ENCODE results near the gene RAP2A.

RAP2A gene

GRCh38 chr13:97446448-97446847 is 12.5 kb downstream of the RAP2A start:
- Histone ChIP-seq H3K9me3 (ENCODE audit: low read depth, low read length) (no peaks in the 10 kb centered on the region), H3K27ac (no peak overlapping the region), H3K9ac (ENCODE audit: insufficient read length) (no peak overlapping the region), H3K4me3 (no peak overlapping the region), H3K36me3 (ENCODE audit: insufficient read depth, low read length) (no peaks in the 10 kb centered on the region)
- TF ChIP-seq FOXP2 (optimal IDR thresholded peaks at IDR 0.05; ENCODE audit: control extremely low read depth, extremely low read length, insufficient read depth) (no peak), POLR2AphosphoS5 (IDR thresholded peaks at IDR 0.05; ENCODE audit: borderline replicate concordance, low read depth, low read length) (no peak), EZH2 (IDR thresholded peaks at IDR 0.05) (no peak)
- DNase-seq (ENCODE audit: low read depth, low spot score): no peak

- no peak overlapping the region for H3K27ac ChIP-seq
- TF ChIP-seq POLR2AphosphoS5 (IDR thresholded peaks at IDR 0.05; ENCODE audit: borderline replicate concordance, low read depth, low read length) (no peak), EZH2 (IDR thresholded peaks at IDR 0.05) (no peak), FOXP2 (optimal IDR thresholded peaks at IDR 0.05; ENCODE audit: control extremely low read depth, extremely low read length, insufficient read depth) (no peak)
- no peaks in the 10 kb centered on the region for H3K36me3 ChIP-seq (ENCODE audit: insufficient read depth, low read length)
- DNase-seq (ENCODE audit: low read depth, low spot score): no peak
- H3K4me3 ChIP-seq: no peak overlapping the region
- H3K9ac ChIP-seq (ENCODE audit: insufficient read length): no peak overlapping the region
- H3K9me3 ChIP-seq (ENCODE audit: low read depth, low read length): no peaks in the 10 kb centered on the region
Measured at GRCh38 chr13:97448503-97449251, 14.7 kb downstream of the RAP2A start.

DNA sequence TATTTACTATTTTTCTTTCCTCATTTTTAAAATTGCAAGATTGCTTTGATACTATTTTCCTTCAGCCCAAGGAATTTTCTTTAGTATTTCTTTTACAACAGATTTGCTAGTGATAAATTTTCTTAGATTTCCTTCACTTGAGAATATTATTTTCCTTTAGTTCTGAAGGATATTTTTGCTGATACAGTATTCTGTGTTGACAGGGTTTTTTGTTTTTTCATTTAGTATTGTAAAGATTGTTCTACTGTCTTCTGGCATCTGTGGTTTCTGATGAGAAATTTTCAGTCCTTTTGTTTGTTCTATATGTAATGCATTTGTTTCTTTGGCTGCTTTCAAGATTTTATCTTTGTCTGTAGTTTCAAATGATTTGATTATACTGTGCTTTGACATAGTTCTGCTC is 20.7 kb downstream of the RAP2A start:
- Histone ChIP-seq H3K9ac (ENCODE audit: insufficient read length) (no peak overlapping the region), H3K9me3 (ENCODE audit: low read depth, low read length) (no peaks in the 10 kb centered on the region), H3K27ac (no peak overlapping the region), H3K36me3 (ENCODE audit: insufficient read depth, low read length) (no peaks in the 10 kb centered on the region), H3K4me3 (no peak overlapping the region)
- no peak for DNase-seq (ENCODE audit: low read depth, low spot score)
- TF ChIP-seq POLR2AphosphoS5 (IDR thresholded peaks at IDR 0.05; ENCODE audit: borderline replicate concordance, low read depth, low read length): no peak
- TF ChIP-seq EZH2 (IDR thresholded peaks at IDR 0.05): no peak

DNA sequence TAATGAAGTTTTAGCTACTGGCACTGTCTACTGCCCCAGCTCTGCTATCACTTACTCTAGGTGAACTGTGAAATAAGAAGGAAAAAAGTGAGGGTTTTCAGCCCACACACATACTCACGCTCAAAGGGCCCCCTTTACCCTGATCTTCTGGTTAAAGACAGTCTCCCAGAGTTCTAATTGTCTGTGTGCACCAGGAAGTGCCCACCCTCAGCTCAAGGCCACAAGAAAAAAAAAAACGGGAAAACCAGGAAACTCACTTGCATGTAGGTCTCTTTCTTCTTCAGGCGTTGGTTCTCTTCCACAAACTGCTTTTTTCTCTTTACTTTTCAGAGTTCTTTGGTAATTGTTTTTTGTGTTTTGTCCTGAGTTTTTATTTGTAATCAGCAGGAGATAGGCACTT is 22.1 kb downstream of the RAP2A start:
- TF ChIP-seq FOXP2 (optimal IDR thresholded peaks at IDR 0.05; ENCODE audit: control extremely low read depth, extremely low read length, insufficient read depth): no peak
- Histone ChIP-seq H3K36me3 (ENCODE audit: insufficient read depth, low read length) (no peaks in the 10 kb centered on the region), H3K9ac (ENCODE audit: insufficient read length) (no peak overlapping the region), H3K4me3 (no peak overlapping the region), H3K9me3 (ENCODE audit: low read depth, low read length) (no peaks in the 10 kb centered on the region), H3K27ac (no peak overlapping the region)
- no peak for DNase-seq (ENCODE audit: low read depth, low spot score)

DNA sequence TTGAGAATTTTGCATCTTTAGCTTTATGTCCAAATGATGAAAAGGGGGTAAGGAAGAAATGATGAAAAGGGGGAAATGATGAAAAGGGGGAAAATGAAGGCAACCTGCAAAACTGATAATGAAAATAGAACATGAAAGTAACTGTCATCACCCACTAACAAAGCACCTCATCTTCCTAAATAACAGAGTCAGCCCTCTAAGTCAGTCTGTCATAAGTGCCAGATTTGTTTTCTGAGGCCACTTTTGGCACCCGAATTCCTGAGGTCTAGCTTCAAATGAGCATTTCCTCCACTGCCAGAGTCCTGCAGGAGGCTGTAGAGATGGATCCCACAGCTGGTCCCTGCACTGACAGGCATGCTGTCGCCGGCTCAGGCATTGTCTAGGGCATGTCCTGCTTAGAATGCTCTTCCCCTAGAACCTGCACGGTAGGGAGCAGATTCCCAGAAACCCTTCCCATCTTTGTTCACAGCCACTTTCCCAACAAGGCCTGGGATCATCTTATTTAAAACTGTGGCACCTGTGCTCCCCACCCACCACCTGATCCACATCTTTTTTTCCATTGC is 25.3 kb downstream of the RAP2A start:
- Histone ChIP-seq H3K27ac (no peak overlapping the region), H3K4me3 (no peak overlapping the region), H3K9me3 (ENCODE audit: low read depth, low read length) (no peaks in the 10 kb centered on the region), H3K36me3 (ENCODE audit: insufficient read depth, low read length) (peaks cover 4% of the 10 kb centered on the region; the same call in 1 of the 2 replicates), H3K9ac (ENCODE audit: insufficient read length) (no peak overlapping the region)
- TF ChIP-seq FOXP2 (optimal IDR thresholded peaks at IDR 0.05; ENCODE audit: control extremely low read depth, extremely low read length, insufficient read depth): no peak
- no peak for DNase-seq (ENCODE audit: low read depth, low spot score)

DNA sequence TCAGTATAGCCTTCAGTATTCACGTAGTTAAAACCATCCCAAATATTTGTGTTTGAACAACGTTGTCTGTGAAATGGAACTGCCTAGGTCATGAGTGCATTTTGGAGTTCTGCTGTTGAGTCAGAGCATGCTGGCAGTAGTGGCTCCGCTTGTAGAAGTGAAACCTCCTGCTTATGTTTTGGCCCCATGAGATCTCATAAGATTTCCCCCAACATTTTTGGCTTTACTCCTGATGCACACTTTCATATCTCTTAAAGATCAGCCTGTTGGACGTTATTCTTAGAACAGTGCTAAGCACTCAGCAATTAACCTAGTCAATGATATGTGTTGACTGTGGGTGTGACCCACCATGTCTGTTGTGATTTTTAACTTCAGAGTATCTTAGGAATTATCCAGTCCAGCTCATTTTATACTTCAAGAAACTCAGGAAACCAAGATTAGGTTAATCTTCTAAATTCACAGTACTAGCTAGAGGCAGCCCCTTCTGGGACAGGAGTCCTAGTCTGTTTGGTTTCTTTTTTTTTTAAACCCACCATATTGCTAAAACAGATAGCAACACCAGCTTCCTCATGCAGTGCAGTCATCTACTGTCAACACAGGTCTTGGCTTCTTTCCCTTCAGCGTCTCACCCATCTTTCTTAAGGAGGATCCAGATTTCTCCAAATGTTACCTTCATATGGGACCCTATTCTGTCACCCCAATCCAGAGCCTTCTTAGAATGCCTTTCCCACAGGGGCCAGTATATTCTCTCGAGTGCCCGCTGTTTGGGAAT is 26.2 kb downstream of the RAP2A start:
- Histone ChIP-seq H3K36me3 (ENCODE audit: insufficient read depth, low read length) (peaks cover 6% of the 10 kb centered on the region; the same call in 1 of the 2 replicates), H3K27ac (no peak overlapping the region), H3K4me3 (no peak overlapping the region), H3K9ac (ENCODE audit: insufficient read length) (no peak overlapping the region), H3K9me3 (ENCODE audit: low read depth, low read length) (no peaks in the 10 kb centered on the region)
- DNase-seq (ENCODE audit: low read depth, low spot score): no peak
- TF ChIP-seq FOXP2 (optimal IDR thresholded peaks at IDR 0.05; ENCODE audit: control extremely low read depth, extremely low read length, insufficient read depth) (no peak), EZH2 (IDR thresholded peaks at IDR 0.05) (no peak), POLR2AphosphoS5 (IDR thresholded peaks at IDR 0.05; ENCODE audit: borderline replicate concordance, low read depth, low read length) (no peak)

DNA sequence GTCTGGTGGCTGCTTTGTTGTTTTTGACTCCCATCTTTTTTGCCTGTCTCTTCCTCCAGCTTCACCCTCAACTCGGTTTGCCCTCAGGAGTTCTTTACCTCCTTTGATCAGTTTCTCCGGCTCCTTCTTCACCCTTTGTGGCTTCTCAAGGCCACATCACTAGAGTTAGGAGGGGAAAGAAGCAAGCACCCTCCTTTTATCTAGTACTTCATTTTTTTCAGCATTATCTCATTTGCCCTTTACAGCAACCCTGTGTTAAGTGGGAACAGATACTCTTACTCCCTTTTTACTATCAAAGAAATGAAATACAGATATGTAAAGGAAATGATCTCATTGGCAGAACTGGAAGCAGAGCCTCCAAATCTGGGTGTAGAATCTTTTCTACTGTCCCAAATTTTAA is 26.9 kb downstream of the RAP2A start:
- TF ChIP-seq EZH2 (IDR thresholded peaks at IDR 0.05) (no peak), POLR2AphosphoS5 (IDR thresholded peaks at IDR 0.05; ENCODE audit: borderline replicate concordance, low read depth, low read length) (no peak), FOXP2 (optimal IDR thresholded peaks at IDR 0.05; ENCODE audit: control extremely low read depth, extremely low read length, insufficient read depth) (no peak)
- DNase-seq (ENCODE audit: low read depth, low spot score): no peak
- H3K4me3 ChIP-seq: no peak overlapping the region
- H3K9me3 ChIP-seq (ENCODE audit: low read depth, low read length): no peaks in the 10 kb centered on the region
- H3K27ac ChIP-seq: no peak overlapping the region
- peaks cover 6% of the 10 kb centered on the region; the same call in 1 of the 2 replicates for H3K36me3 ChIP-seq (ENCODE audit: insufficient read depth, low read length)
- no peak overlapping the region for H3K9ac ChIP-seq (ENCODE audit: insufficient read length)

DNA sequence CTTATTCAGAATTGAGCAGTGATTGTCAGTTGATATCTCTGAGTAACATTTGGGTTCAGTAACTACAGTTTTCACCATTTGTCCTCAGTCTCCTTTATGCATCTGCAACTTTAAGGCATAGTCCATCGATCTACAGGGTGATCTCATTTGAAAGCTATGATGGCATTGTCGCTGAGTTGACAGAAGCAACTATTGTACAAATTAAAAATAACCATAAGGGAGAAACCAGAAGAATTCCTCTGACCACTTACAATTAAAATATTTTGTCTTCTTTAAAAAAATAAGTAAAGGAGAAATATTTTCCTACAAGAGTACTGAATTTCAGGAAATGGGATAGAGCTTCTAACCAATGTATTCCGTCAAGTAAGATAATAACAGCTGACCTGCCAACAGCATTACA is 30.6 kb downstream of the RAP2A start:
- no peak overlapping the region for H3K9ac ChIP-seq (ENCODE audit: insufficient read length)
- no peak overlapping the region for H3K4me3 ChIP-seq
- H3K36me3 ChIP-seq (ENCODE audit: insufficient read depth, low read length): peaks cover 6% of the 10 kb centered on the region; the same call in 1 of the 2 replicates
- TF ChIP-seq EZH2 (IDR thresholded peaks at IDR 0.05) (no peak), POLR2AphosphoS5 (IDR thresholded peaks at IDR 0.05; ENCODE audit: borderline replicate concordance, low read depth, low read length) (no peak), FOXP2 (optimal IDR thresholded peaks at IDR 0.05; ENCODE audit: control extremely low read depth, extremely low read length, insufficient read depth) (no peak)
- H3K27ac ChIP-seq: no peak overlapping the region
- no peaks in the 10 kb centered on the region for H3K9me3 ChIP-seq (ENCODE audit: low read depth, low read length)
- DNase-seq (ENCODE audit: low read depth, low spot score): no peak
